HG02973 (cell line): ENCODE measurements around the gene DUSP10.

Experiments used
- ATAC-seq: cut with Tn5 transposase; IDR thresholded peaks from one replicate; pipeline ENCODE4 v1.9.1; 2021; ENCODE audit warnings: moderate library complexity; ENCODE audit not compliant: unreplicated experiment

Gene DUSP10

GRCh38 chr1:221766210-221766609 lies 24.3 kb upstream of the DUSP10 start:
- no peak for ATAC-seq

GRCh38 chr1:221765527-221765926 lies 23.6 kb upstream of the DUSP10 start:
- no peak for ATAC-seq

- ATAC-seq: no peak
Observed at GRCh38 chr1:221762121-221762520, 20.2 kb upstream of the DUSP10 start.

- peak; percentile 66 for ATAC-seq
Observed at GRCh38 chr1:221761354-221762002, 19.6 kb upstream of the DUSP10 start.

GRCh38 chr1:221760911-221761310 lies 19.0 kb upstream of the DUSP10 start:
- ATAC-seq: no peak

GRCh38 chr1:221759436-221759835 lies 17.5 kb upstream of the DUSP10 start:
- no peak for ATAC-seq

GRCh38 chr1:221758455-221758854 lies 16.6 kb upstream of the DUSP10 start:
- no peak for ATAC-seq

GRCh38 chr1:221756830-221757551 lies 15.1 kb upstream of the DUSP10 start:
- ATAC-seq: no peak

- ATAC-seq: peak; percentile 27
Observed at GRCh38 chr1:221753828-221754188, 11.9 kb upstream of the DUSP10 start.

GRCh38 chr1:221751226-221751887 lies 9.5 kb upstream of the DUSP10 start:
- ATAC-seq: no peak

GRCh38 chr1:221748981-221749380 lies 7.1 kb upstream of the DUSP10 start:
- no peak for ATAC-seq

- no peak for ATAC-seq
Observed at GRCh38 chr1:221747839-221748238, 6.0 kb upstream of the DUSP10 start.

- no peak for ATAC-seq
Observed at GRCh38 chr1:221743416-221744208, 1.7 kb upstream of the DUSP10 start.

GRCh38 chr1:221742555-221743415 lies 896 bp upstream of the DUSP10 start:
- peak; percentile 42 for ATAC-seq

- no peak for ATAC-seq
Observed at GRCh38 chr1:221740993-221741702, 741 bp downstream of the DUSP10 start.

- no peak for ATAC-seq
Observed at GRCh38 chr1:221740369-221740992, 1.4 kb downstream of the DUSP10 start.

- no peak for ATAC-seq
Observed at GRCh38 chr1:221739677-221740025, 2.2 kb downstream of the DUSP10 start.

- no peak for ATAC-seq
Observed at GRCh38 chr1:221739018-221739676, 2.7 kb downstream of the DUSP10 start.

GRCh38 chr1:221736714-221737113 lies 5.2 kb downstream of the DUSP10 start:
- ATAC-seq: no peak
